ENCODE data around the gene AHI1. TPM values are rescaled to one million over a fixed set of nuclear protein-coding genes. Genes with fewer than 3 reads are reported as not detected.

The AHI1 gene
- total and polyA plus RNA-seq, 10 of the 15 experiments (the other 5 are each of a cell fraction or from before 2014, with no cell fraction given): 3.2 to 9.5 (median 4.6) TPM

DNA sequence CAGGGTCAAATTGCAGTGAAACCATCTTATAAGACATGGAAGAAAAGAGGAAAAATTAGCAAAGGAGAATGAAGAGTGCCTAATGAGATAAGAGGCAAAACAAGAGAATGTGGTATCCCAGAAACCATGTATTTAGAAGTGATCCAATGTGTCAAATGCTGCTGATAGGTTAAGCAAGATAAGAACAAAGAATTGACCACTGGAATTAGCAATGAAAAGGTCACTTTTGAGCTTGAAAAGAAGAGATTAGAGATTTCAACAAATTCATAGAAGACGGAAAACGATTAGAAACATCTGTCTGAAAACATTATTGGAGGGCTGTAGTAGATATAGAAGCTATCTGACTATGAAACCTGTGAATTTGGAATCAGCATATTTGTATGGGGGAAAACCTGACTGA, 112.2 kb downstream of the AHI1 start:
- Histone ChIP-seq H3K9me3 (replicated peaks; ENCODE audit: control insufficient read depth, insufficient read depth, low read length) (no peaks in the 10 kb centered on the region), H2AFZ (ENCODE audit: control insufficient read depth, low read depth, low read length) (no peak overlapping the region), H3K79me2 (ENCODE audit: control insufficient read depth, insufficient read depth, low read length) (no peaks in the 10 kb centered on the region), H3K36me3 (ENCODE audit: control insufficient read depth in 2 of 2, insufficient read depth in 2 of 2, low read length in 1 of 2) (no peaks in the 10 kb centered on the region), H3K4me3 (no peak overlapping the region), H3K4me1 (ENCODE audit: control insufficient read depth, insufficient read depth, low read length) (peaks cover 12% of the 10 kb centered on the region; the same call in 1 of the 2 replicates), H3K4me2 (ENCODE audit: control insufficient read depth, insufficient read depth) (no peak overlapping the region), H3K27me3 (replicated peaks in 1 of 2; ENCODE audit: control insufficient read depth in 2 of 2, insufficient read depth in 2 of 2, low read length in 1 of 2) (no peaks in the 10 kb centered on the region), H3K9ac (ENCODE audit: control insufficient read depth, insufficient read depth, low read length) (no peak overlapping the region), H4K20me1 (ENCODE audit: control insufficient read depth, insufficient read depth) (no peaks in the 10 kb centered on the region), H3K27ac (ENCODE audit: control insufficient read depth, insufficient read depth) (no peak overlapping the region)
- ChIA-PET POLR2A (interaction anchor here (0.6 kb wide), 1 partner anchor 234 kb away, joined by 5 read pairs; no protein-coding TSS in a partner anchor), RAD21 (ENCODE audit: unreplicated experiment) (interaction anchor here (0.6 kb wide), 1 partner anchor 203 kb away, joined by 5 read pairs; no protein-coding TSS in a partner anchor), CTCF (no interaction called here), SMC1A (ENCODE audit: uncharacterized antibody, unreplicated experiment) (interaction anchor here (1.2 to 1.9 kb wide), 5 partner anchors 8 to 37 kb away, joined by 3 to 7 read pairs (median 5); no protein-coding TSS in a partner anchor)
- FAIRE-seq: no peak
- intact Hi-C loops (cut with micrococcal nuclease; ENCODE audit: unreplicated experiment) (no loop called here), in situ Hi-C loops (cut with MboI) (no loop called here)
- 100% methylated on average over 2 of the region's 2 CpGs for WGBS (ENCODE audit: insufficient coverage, insufficient replicate concordance, low lambda C conversion rate, missing lambda C conversion rate)
- no TSS peak for BruUV-seq (replicated peaks)
- no peak for ATAC-seq
- DNase-seq (ENCODE audit: low read depth, low spot score): no peak
- TF ChIP-seq CREB1 (IDR thresholded peaks at IDR 0.05; ENCODE audit: low read depth) (no peak), SMARCA5 (IDR thresholded peaks at IDR 0.05) (no peak), EP300 (IDR thresholded peaks at IDR 0.05; ENCODE audit: borderline replicate concordance in 1 of 2, control insufficient read depth in 1 of 2, low read depth in 2 of 2, low read length in 2 of 2) (no peak), ZNF207 (IDR thresholded peaks at IDR 0.05; ENCODE audit: borderline replicate concordance) (no peak), SUZ12 (IDR thresholded peaks at IDR 0.05; ENCODE audit: unreplicated experiment) (no peak), CREM (IDR thresholded peaks at IDR 0.05; ENCODE audit: low read depth) (no peak), BACH1 (IDR thresholded peaks at IDR 0.05; ENCODE audit: borderline replicate concordance) (no peak), FOXK2 (IDR thresholded peaks at IDR 0.05) (no peak), GATAD2B (conservative IDR thresholded peaks at IDR 0.05; ENCODE audit: low read depth) (no peak), NRF1 (conservative IDR thresholded peaks at IDR 0.05; ENCODE audit: low read depth, low read length) (no peak), PAX5 (IDR thresholded peaks at IDR 0.05; ENCODE audit: borderline replicate concordance, low read depth, low read length) (no peak), YBX1 (IDR thresholded peaks at IDR 0.05) (no peak), LARP7 (IDR thresholded peaks at IDR 0.05) (no peak), IRF4 (IDR thresholded peaks at IDR 0.05; ENCODE audit: low read depth, low read length) (no peak), EZH2 (IDR thresholded peaks at IDR 0.05; ENCODE audit: borderline replicate concordance, control insufficient read depth, low read depth, low read length) (no peak)
- TF ChIP-seq, protein P1, sequence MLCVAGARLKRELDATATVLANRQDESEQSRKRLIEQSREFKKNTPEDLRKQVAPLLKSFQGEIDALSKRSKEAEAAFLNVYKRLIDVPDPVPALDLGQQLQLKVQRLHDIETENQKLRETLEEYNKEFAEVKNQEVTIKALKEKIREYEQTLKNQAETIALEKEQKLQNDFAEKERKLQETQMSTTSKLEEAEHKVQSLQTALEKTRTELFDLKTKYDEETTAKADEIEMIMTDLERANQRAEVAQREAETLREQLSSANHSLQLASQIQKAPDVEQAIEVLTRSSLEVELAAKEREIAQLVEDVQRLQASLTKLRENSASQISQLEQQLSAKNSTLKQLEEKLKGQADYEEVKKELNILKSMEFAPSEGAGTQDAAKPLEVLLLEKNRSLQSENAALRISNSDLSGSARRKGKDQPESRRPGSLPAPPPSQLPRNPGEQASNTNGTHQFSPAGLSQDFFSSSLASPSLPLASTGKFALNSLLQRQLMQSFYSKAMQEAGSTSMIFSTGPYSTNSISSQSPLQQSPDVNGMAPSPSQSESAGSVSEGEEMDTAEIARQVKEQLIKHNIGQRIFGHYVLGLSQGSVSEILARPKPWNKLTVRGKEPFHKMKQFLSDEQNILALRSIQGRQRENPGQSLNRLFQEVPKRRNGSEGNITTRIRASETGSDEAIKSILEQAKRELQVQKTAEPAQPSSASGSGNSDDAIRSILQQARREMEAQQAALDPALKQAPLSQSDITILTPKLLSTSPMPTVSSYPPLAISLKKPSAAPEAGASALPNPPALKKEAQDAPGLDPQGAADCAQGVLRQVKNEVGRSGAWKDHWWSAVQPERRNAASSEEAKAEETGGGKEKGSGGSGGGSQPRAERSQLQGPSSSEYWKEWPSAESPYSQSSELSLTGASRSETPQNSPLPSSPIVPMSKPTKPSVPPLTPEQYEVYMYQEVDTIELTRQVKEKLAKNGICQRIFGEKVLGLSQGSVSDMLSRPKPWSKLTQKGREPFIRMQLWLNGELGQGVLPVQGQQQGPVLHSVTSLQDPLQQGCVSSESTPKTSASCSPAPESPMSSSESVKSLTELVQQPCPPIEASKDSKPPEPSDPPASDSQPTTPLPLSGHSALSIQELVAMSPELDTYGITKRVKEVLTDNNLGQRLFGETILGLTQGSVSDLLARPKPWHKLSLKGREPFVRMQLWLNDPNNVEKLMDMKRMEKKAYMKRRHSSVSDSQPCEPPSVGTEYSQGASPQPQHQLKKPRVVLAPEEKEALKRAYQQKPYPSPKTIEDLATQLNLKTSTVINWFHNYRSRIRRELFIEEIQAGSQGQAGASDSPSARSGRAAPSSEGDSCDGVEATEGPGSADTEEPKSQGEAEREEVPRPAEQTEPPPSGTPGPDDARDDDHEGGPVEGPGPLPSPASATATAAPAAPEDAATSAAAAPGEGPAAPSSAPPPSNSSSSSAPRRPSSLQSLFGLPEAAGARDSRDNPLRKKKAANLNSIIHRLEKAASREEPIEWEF (IDR thresholded peaks at IDR 0.05; ENCODE audit: insufficient replicate concordance, low read depth, low read length): no peak
- TF ChIP-seq, protein P2, sequence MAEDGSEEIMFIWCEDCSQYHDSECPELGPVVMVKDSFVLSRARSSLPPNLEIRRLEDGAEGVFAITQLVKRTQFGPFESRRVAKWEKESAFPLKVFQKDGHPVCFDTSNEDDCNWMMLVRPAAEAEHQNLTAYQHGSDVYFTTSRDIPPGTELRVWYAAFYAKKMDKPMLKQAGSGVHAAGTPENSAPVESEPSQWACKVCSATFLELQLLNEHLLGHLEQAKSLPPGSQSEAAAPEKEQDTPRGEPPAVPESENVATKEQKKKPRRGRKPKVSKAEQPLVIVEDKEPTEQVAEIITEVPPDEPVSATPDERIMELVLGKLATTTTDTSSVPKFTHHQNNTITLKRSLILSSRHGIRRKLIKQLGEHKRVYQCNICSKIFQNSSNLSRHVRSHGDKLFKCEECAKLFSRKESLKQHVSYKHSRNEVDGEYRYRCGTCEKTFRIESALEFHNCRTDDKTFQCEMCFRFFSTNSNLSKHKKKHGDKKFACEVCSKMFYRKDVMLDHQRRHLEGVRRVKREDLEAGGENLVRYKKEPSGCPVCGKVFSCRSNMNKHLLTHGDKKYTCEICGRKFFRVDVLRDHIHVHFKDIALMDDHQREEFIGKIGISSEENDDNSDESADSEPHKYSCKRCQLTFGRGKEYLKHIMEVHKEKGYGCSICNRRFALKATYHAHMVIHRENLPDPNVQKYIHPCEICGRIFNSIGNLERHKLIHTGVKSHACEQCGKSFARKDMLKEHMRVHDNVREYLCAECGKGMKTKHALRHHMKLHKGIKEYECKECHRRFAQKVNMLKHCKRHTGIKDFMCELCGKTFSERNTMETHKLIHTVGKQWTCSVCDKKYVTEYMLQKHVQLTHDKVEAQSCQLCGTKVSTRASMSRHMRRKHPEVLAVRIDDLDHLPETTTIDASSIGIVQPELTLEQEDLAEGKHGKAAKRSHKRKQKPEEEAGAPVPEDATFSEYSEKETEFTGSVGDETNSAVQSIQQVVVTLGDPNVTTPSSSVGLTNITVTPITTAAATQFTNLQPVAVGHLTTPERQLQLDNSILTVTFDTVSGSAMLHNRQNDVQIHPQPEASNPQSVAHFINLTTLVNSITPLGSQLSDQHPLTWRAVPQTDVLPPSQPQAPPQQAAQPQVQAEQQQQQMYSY (CRISPR knock-in tag; IDR thresholded peaks at IDR 0.05): no peak

All from GM12878 (cell line).